UCSD-AML1 (cell line): ENCODE measurements around the gene CCNF.

Experiments used
- DNase-seq: peaks from one replicate; lab custom pipeline; 2025; ENCODE audit not compliant: unreplicated experiment; lab: John Stamatoyannopoulos, UW

The CCNF gene

DNA sequence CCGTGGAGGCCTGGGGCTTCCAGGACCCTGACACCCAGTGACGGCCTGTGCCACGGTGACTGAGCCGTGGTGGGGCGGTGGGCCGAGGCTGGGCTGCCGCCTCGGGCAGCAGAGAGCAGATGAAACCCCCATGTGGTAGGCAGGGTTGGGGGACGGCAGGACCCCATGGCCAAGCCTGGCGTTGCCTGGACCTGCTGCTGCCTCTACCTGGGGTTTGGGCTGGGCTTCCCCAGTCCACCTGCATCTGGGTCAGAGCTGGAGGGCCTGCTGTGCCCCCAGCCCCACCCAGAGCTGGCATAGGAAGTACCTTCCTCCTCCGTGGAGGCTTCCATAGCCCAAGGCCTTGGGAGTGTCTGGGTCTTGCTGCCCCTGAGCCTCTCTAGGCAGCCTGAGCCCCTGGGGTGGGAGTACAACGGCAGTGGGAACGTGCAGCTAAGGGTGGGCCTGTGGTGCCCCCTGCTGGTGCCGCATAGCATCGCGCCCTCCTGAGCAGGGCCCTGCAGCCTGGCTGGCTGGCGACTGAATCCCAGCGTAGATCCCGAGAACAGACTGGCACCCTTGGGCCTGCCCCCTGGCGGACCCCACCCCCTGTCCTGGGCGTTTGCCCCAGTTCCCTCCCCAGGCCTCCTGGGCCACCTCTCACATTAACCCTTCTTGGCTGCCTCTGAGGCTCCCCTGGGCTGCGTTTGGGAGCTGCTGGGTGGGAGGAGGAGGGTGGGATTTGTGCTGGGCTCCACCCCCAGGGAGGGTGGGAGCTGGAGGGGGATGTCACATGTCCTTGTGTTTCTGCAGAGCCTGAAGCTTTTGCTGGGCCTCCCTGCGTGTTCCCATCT lies 71.9 kb downstream of the CCNF start:
- DNase-seq: peak; percentile 83

DNA sequence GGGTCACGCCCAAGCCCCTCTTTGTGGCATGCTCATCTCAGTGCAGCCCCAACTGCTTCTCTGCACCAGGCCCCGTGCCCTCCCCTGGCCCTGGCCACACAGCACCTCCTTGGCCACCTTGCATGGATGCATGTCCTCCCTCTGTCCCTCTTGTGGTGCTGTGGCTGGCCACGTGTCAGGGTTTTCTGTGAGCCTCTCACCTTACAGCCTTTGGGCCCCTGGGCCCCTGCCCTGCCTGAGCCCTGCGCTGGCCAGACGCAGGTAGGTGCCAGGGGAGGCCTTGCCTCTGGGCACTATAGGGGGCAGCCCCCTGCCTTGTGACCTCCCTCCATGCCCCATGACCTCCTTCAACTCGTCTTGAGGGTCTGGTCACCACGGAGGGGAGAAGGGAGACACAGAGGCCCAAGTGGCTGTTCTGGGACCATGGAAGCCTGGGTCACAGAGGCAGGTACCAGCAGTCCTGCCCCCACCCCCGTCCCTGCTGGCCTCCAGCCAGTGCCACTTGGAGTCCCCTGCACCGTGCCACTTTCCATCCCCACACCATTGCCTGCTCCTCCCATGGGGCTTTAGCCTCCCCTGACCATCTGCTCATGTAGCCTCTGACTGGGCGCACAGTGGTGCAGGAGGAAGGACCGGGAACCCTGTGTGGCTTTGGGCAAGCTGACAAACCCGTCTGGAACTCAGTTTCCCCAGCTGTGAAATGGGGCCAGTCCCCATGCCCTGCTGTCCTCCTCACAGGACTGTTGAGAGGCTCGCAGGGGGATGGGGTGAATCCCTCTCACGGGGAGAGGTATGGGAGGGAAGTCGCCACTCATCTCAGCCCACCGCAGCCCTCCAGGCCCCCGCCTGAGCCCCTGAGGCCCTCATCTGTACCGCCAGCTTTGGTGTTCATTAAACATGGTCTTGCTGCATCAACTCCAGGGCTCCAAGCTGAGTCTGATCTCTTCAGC lies 73.0 kb downstream of the CCNF start:
- DNase-seq: no peak

DNA sequence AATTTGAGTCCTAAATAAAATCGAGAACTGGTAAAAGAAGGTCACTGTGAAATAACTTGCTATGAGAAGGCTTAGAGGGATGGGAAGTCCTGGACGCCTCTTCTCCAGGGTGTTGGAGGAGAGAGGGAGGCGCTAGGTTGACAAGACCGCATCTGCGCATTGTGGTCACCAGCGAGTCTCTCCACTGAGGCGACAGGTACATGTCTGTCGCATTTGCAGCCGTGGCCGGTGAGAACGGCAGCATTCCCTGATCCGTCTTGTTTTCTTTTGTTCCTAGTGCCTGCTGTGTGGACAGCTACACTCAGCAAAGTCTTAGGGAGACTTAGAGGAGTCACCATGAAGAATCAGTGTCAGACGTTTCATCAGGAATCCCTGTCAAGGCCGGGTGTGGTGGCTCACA lies 76.4 kb downstream of the CCNF start:
- DNase-seq: no peak

DNA sequence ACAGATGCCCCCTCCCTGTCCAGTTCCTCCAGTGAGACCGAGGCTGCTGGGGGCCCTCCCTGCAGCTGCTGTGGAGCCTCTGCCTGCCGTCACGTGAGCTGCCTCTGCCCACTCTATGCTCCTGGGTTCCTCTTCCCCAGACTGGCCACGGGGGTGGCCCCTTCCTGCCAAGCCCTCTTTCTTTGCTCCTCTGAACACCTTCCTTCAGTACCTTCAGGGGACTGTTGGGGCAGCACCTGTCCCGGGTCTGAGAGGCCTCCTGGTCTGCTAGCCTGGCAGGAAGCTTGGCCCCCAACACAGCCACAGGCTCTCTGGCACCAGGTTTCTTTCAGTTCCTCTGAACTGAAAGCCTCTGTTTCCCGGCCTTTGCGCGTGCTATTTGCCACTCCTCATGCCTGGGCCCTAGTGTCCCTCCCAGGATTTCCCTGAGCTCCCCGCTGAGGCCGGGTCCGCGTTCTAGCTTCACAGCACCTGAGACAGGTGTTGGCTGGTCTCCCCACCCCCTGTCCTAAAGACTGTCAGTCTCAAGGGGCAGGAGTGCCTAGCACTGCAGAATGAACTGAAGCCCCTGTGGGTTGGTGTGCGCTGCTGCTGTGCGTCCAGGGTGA lies 77.9 kb downstream of the CCNF start:
- no peak for DNase-seq

DNA sequence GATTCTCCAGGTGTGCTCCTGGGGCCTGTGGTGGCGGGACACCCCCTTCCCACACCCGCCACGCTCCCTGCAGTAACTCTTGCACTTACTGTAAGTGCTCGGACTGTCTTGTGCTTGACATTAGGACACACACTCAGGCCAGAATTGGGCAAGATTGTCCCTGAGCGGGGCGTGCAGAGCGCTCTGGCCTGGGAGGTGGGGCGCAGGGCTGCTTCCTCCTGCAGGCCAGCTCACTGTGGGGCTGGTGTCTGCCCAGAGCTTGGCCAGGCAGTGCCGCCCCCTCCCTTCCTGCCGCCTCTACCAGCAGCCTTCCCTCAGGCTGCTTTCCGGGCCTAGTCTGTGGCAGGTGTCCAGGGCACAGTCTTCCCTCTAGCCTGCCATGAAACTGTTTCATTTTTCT lies 78.4 kb downstream of the CCNF start:
- no peak for DNase-seq
